ENCODE results near the gene ELF3.

- TF ChIP-seq CTCF (IDR thresholded peaks at IDR 0.05 in 8 of 11, conservative IDR thresholded peaks at IDR 0.05 in 3 of 11) (no peak), POLR2A (IDR thresholded peaks at IDR 0.05) (no peak), POLR2AphosphoS5 (IDR thresholded peaks at IDR 0.05) (no peak)
These were observed 28.4 kb downstream of the ELF3 start for GRCh38 chr1:202038688-202039346.
